Activated T-cell treated with anti-CD3 and anti-CD28 coated beads, Interleukin-2, amount 50 U/mL, for 24 hours (primary cell): ENCODE results near the gene SHISA4.
"Not testable (repeated sequence)": the region's sequence is repeated elsewhere in the genome, so short reads cannot be mapped to it uniquely, and the experiment has no call there.

Source experiments
- DNase-seq: peaks from one replicate; pipeline ENCODE4 v3.0.0-alpha.2; 2020
- H3K27ac Mint-ChIP-seq: 2 replicates; pipeline ENCODE4 v1.8.0; 2020; ENCODE audit warnings: mild to moderate bottlenecking, mixed read lengths
- H3K27me3 Mint-ChIP-seq: 2 replicates; pipeline ENCODE4 v1.8.0; 2020; ENCODE audit warnings: mixed read lengths
- H3K36me3 Mint-ChIP-seq: 2 replicates; pipeline ENCODE4 v1.8.0; 2020; ENCODE audit warnings: low read depth, mixed read lengths
- H3K4me1 Mint-ChIP-seq: 2 replicates; pipeline ENCODE4 v1.8.0; 2020; ENCODE audit warnings: low read depth, mixed read lengths
- H3K4me3 Mint-ChIP-seq: 2 replicates; pipeline ENCODE4 v1.8.0; 2020; ENCODE audit warnings: mild to moderate bottlenecking, moderate library complexity, mixed read lengths
- H3K9me3 Mint-ChIP-seq: 2 replicates; pipeline ENCODE4 v1.8.0; 2020; ENCODE audit warnings: mixed read lengths

Gene SHISA4

GRCh38 chr1:201918343-201918742 lies 29.6 kb downstream of the SHISA4 start:
- H3K9me3 Mint-ChIP-seq: no peaks in the 10 kb centered on the region
- H3K4me1 Mint-ChIP-seq: no peaks in the 10 kb centered on the region
- no peaks in the 10 kb centered on the region for H3K36me3 Mint-ChIP-seq
- no peak overlapping the region for H3K4me3 Mint-ChIP-seq
- DNase-seq: no peak
- peaks cover 17% of the 10 kb centered on the region for H3K27me3 Mint-ChIP-seq
- H3K27ac Mint-ChIP-seq: no peak overlapping the region

- no peaks in the 10 kb centered on the region for H3K4me1 Mint-ChIP-seq
- no peaks in the 10 kb centered on the region for H3K36me3 Mint-ChIP-seq
- H3K9me3 Mint-ChIP-seq: no peaks in the 10 kb centered on the region
- H3K4me3 Mint-ChIP-seq: no peak overlapping the region
- DNase-seq: no peak
- H3K27me3 Mint-ChIP-seq: peaks cover 6% of the 10 kb centered on the region
- no peak overlapping the region for H3K27ac Mint-ChIP-seq
Observed at GRCh38 chr1:201921952-201922558, 33.4 kb downstream of the SHISA4 start.

- no peak for DNase-seq
- Mint-ChIP-seq H3K9me3 (no peaks in the 10 kb centered on the region), H3K27ac (no peak overlapping the region), H3K4me1 (no peaks in the 10 kb centered on the region), H3K27me3 (peaks cover 6% of the 10 kb centered on the region), H3K36me3 (no peaks in the 10 kb centered on the region), H3K4me3 (no peak overlapping the region)
Observed at GRCh38 chr1:201925301-201925567, 36.5 kb downstream of the SHISA4 start.

- no peak for DNase-seq
- Mint-ChIP-seq H3K9me3 (no peaks in the 10 kb centered on the region), H3K27ac (no peak overlapping the region), H3K4me1 (no peaks in the 10 kb centered on the region), H3K36me3 (no peaks in the 10 kb centered on the region), H3K27me3 (peaks cover 3% of the 10 kb centered on the region), H3K4me3 (no peak overlapping the region)
Observed at GRCh38 chr1:201925981-201926645, 37.4 kb downstream of the SHISA4 start.

GRCh38 chr1:201928266-201928665 lies 39.6 kb downstream of the SHISA4 start:
- Mint-ChIP-seq H3K9me3 (no peaks in the 10 kb centered on the region), H3K27me3 (no peaks in the 10 kb centered on the region), H3K4me3 (no peak overlapping the region), H3K27ac (no peak overlapping the region), H3K4me1 (no peaks in the 10 kb centered on the region), H3K36me3 (no peaks in the 10 kb centered on the region)
- no peak for DNase-seq

- Mint-ChIP-seq H3K4me1 (no peaks in the 10 kb centered on the region), H3K27ac (no peak overlapping the region), H3K36me3 (no peaks in the 10 kb centered on the region), H3K4me3 (no peak overlapping the region), H3K9me3 (no peaks in the 10 kb centered on the region), H3K27me3 (peaks cover 5% of the 10 kb centered on the region)
- no peak for DNase-seq
Observed at GRCh38 chr1:201930137-201930536, 41.4 kb downstream of the SHISA4 start.

- H3K4me1 Mint-ChIP-seq: no peaks in the 10 kb centered on the region
- H3K9me3 Mint-ChIP-seq: no peaks in the 10 kb centered on the region
- H3K36me3 Mint-ChIP-seq: no peaks in the 10 kb centered on the region
- no peak overlapping the region for H3K4me3 Mint-ChIP-seq
- H3K27me3 Mint-ChIP-seq: peaks cover 5% of the 10 kb centered on the region
- H3K27ac Mint-ChIP-seq: no peak overlapping the region
- DNase-seq: no peak
Observed at GRCh38 chr1:201930803-201931202, 42.1 kb downstream of the SHISA4 start.

GRCh38 chr1:201933840-201934430 lies 45.2 kb downstream of the SHISA4 start:
- Mint-ChIP-seq H3K4me3 (no peak overlapping the region), H3K36me3 (no peaks in the 10 kb centered on the region), H3K9me3 (no peaks in the 10 kb centered on the region), H3K27ac (no peak overlapping the region), H3K27me3 (peaks cover 12% of the 10 kb centered on the region), H3K4me1 (no peaks in the 10 kb centered on the region)
- no peak for DNase-seq

- Mint-ChIP-seq H3K9me3 (no peaks in the 10 kb centered on the region), H3K36me3 (no peaks in the 10 kb centered on the region), H3K4me3 (no peak overlapping the region), H3K4me1 (no peaks in the 10 kb centered on the region), H3K27ac (no peak overlapping the region), H3K27me3 (peaks cover 20% of the 10 kb centered on the region)
- no peak for DNase-seq
Observed at GRCh38 chr1:201937624-201938213, 49.0 kb downstream of the SHISA4 start.

- Mint-ChIP-seq H3K9me3 (no peaks in the 10 kb centered on the region), H3K27ac (no peak overlapping the region), H3K4me1 (no peaks in the 10 kb centered on the region), H3K36me3 (no peaks in the 10 kb centered on the region), H3K4me3 (no peak overlapping the region), H3K27me3 (peaks cover 20% of the 10 kb centered on the region)
- no peak for DNase-seq
Observed at GRCh38 chr1:201938440-201939035, 49.8 kb downstream of the SHISA4 start.

- no peaks in the 10 kb centered on the region for H3K36me3 Mint-ChIP-seq
Observed at GRCh38 chr1:201939148-201939547, 50.5 kb downstream of the SHISA4 start.

GRCh38 chr1:201939574-201939973 lies 50.9 kb downstream of the SHISA4 start:
- no peak for DNase-seq
- H3K4me3 Mint-ChIP-seq: no peak overlapping the region
- H3K36me3 Mint-ChIP-seq: no peaks in the 10 kb centered on the region
- peaks cover 30% of the 10 kb centered on the region for H3K27me3 Mint-ChIP-seq
- no peaks in the 10 kb centered on the region for H3K4me1 Mint-ChIP-seq
- no peaks in the 10 kb centered on the region for H3K9me3 Mint-ChIP-seq
- H3K27ac Mint-ChIP-seq: no peak overlapping the region

More at GRCh38 chr1:201939148-201939547, 50.5 kb downstream of the SHISA4 start:
- H3K27ac Mint-ChIP-seq: no peak overlapping the region
- no peak overlapping the region for H3K4me3 Mint-ChIP-seq
- H3K9me3 Mint-ChIP-seq: no peaks in the 10 kb centered on the region
- H3K4me1 Mint-ChIP-seq: no peaks in the 10 kb centered on the region
- peaks cover 26% of the 10 kb centered on the region for H3K27me3 Mint-ChIP-seq
- DNase-seq: no peak

- DNase-seq, H3K36me3 Mint-ChIP-seq, H3K27ac Mint-ChIP-seq, H3K4me3 Mint-ChIP-seq, H3K4me1 Mint-ChIP-seq, H3K9me3 Mint-ChIP-seq: not testable (repeated sequence)
- H3K27me3 Mint-ChIP-seq: peaks cover 33% of the 10 kb centered on the region
Observed at GRCh38 chr1:201940316-201940715, 51.6 kb downstream of the SHISA4 start.

- Mint-ChIP-seq H3K9me3 (no peaks in the 10 kb centered on the region), H3K36me3 (no peaks in the 10 kb centered on the region), H3K4me1 (peaks cover 13% of the 10 kb centered on the region), H3K27me3 (peaks cover 41% of the 10 kb centered on the region), H3K27ac (no peak overlapping the region), H3K4me3 (no peak overlapping the region)
- DNase-seq: no peak
Observed at GRCh38 chr1:201941420-201942128, 52.9 kb downstream of the SHISA4 start.
